Tibial artery (tissue), 4 donors: Measurements from ENCODE around the gene GRAMD4.
A peak's percentile ranks its signal among the peaks of the same experiment; 100 is the strongest.

Source experiments
- DNase-seq, 2 donors: peaks; one replicate each; pipeline ENCODE4 v3.0.0-alpha.2; 2019
- H3K27ac ChIP-seq, 2 donors: fragments of 200-600 bp; sonication (generic) in 1 of 2; 1 replicate in 1 of 2; 2 replicates in 1 of 2; pipeline ENCODE4 v1.5.1; 2018 to 2019; ENCODE audit warnings: mild to moderate bottlenecking in 1 of 2
- H3K27me3 ChIP-seq, 2 donors: fragments of 200-600 bp; sonication (generic) in 1 of 2; one replicate each; pipeline versions ENCODE4 v1.5.1 to v1.6.0; 2016 to 2019
- H3K36me3 ChIP-seq, 3 donors: fragments of 200-600 bp; sonication (generic) in 2 of 3; one replicate each; pipeline ENCODE4 v1.5.1; 2016 to 2019; ENCODE audit warnings: mild to moderate bottlenecking in 2 of 3
- H3K4me1 ChIP-seq, 4 donors: fragments of 200-600 bp; sonication (generic) in 2 of 4; 1 replicate in 3 of 4; 2 replicates in 1 of 4; pipeline ENCODE4 v1.5.1; 2016 to 2019
- H3K4me3 ChIP-seq, 2 donors: fragments of 200-600 bp; sonication (generic) in 1 of 2; 1 replicate in 1 of 2; 2 replicates in 1 of 2; pipeline ENCODE4 v1.5.1; 2018 to 2019; ENCODE audit warnings: mild to moderate bottlenecking in 2 of 2
- H3K9me3 ChIP-seq, 3 donors: fragments of 200-600 bp; sonication (generic) in 1 of 3; one replicate each; pipeline ENCODE4 v1.5.1; 2016 to 2019
- CTCF ChIP-seq, 2 experiments: fragments of 200-600 bp in 1 of 2; fragments of 450-650 bp in 1 of 2; IDR thresholded peaks; one replicate each; pipeline ENCODE4 v1.5.1; 2017 to 2019; ENCODE audit warnings: antibody characterized with exemption in 2 of 2, mild to moderate bottlenecking in 1 of 2, moderate library complexity in 1 of 2
- intact Hi-C: fragments of 100-400 bp; cut with DNase I; formaldehyde crosslinking; loops from one replicate; pipeline ENCODE4 v1.15.0; 2023; ENCODE audit warnings: low total_unique reads

GRAMD4 gene

DNA sequence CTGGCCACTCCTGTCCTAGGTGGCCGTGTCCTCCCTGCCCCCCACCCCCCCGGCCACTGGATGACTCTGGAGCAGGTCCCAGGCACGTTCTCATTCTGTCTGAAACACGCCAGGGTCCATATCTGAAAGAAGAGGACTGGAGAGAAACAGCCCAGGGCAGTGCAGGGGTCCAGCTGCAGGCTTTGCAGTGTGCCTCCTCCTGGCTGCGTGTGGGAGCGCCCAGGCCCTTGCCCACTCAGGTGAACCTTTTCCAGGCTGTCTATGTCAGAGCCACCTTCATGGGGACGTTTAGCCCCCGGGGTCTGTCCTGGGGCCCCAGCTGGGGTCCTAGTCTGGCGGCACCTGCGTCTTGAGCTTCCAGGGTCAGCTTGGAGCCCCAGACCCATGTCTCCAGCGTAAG, 15.6 kb downstream of the GRAMD4 start:
- H3K9me3 ChIP-seq = no peaks in the 10 kb centered on the region
- H3K4me3 ChIP-seq = no peak overlapping the region
- no peak overlapping the region for H3K27ac ChIP-seq
- H3K27me3 ChIP-seq = no peaks in the 10 kb centered on the region
- H3K4me1 ChIP-seq = peaks cover 0 to 2% (median 0%) of the 10 kb centered on the region in 4 donors
- DNase-seq = no peak
- intact Hi-C loops = no loop called here
- H3K36me3 ChIP-seq = peaks cover 0 to 6% (median 0%) of the 10 kb centered on the region in 3 donors
- no peak for TF ChIP-seq CTCF (IDR thresholded peaks at IDR 0.05)

GRCh38 chr22:46636221-46637002, 16.2 kb downstream of the GRAMD4 start:
- peaks cover 0 to 5% (median 0%) of the 10 kb centered on the region in 3 donors for H3K36me3 ChIP-seq

GRCh38 chr22:46637711-46638600, 17.8 kb downstream of the GRAMD4 start:
- Histone ChIP-seq H3K27ac (no peak overlapping the region), H3K4me3 (no peak overlapping the region), H3K27me3 (no peaks in the 10 kb centered on the region), H3K4me1 (peaks cover 0 to 2% (median 0%) of the 10 kb centered on the region in 4 donors), H3K9me3 (no peaks in the 10 kb centered on the region), H3K36me3 (peaks cover 0 to 5% (median 0%) of the 10 kb centered on the region in 3 donors)
- DNase-seq = no peak
- intact Hi-C loops = no loop called here
- TF ChIP-seq CTCF (IDR thresholded peaks at IDR 0.05) = no peak

More at GRCh38 chr22:46636221-46637002, 16.2 kb downstream of the GRAMD4 start:
- H3K9me3 ChIP-seq = no peaks in the 10 kb centered on the region
- no peak overlapping the region for H3K27ac ChIP-seq
- H3K27me3 ChIP-seq = no peaks in the 10 kb centered on the region
- DNase-seq = no peak
- H3K4me3 ChIP-seq = no peak overlapping the region
- intact Hi-C loops = no loop called here
- no peak for TF ChIP-seq CTCF (IDR thresholded peaks at IDR 0.05)
- peaks cover 0 to 2% (median 0%) of the 10 kb centered on the region in 4 donors for H3K4me1 ChIP-seq

- intact Hi-C loops = no loop called here
- TF ChIP-seq CTCF (IDR thresholded peaks at IDR 0.05) = no peak
- Histone ChIP-seq H3K4me3 (no peak overlapping the region), H3K9me3 (no peaks in the 10 kb centered on the region), H3K27me3 (no peaks in the 10 kb centered on the region), H3K36me3 (peaks cover 0 to 5% (median 0%) of the 10 kb centered on the region in 3 donors), H3K4me1 (peaks cover 0 to 2% (median 0%) of the 10 kb centered on the region in 4 donors), H3K27ac (no peak overlapping the region)
- DNase-seq = peak in 1 of 2 donors; percentile 32
Measured at GRCh38 chr22:46638601-46639431, 18.6 kb downstream of the GRAMD4 start.

DNA sequence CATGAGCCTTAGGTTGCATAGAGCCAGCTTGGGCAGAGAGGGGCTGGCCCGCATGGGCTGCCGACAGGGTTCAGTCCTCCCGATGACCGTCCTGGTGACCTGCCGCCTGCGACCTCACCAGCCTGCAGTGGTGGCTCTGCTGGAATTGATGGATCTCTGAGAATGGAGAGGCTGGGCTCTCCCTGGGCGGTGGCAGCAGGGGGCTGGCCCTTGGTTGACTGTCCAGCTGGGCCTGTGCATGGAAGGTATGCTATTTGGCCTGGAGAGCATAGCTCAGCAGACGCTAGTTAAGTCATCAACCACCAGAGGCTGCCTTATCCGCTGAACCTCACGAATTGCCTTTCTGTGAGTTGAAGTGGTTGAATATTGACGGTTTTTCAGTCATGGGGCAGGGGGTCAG, 19.7 kb downstream of the GRAMD4 start:
- no peak overlapping the region for H3K27ac ChIP-seq
- TF ChIP-seq CTCF (IDR thresholded peaks at IDR 0.05) = no peak
- peaks cover 0 to 2% (median 0%) of the 10 kb centered on the region in 4 donors for H3K4me1 ChIP-seq
- intact Hi-C loops = no loop called here
- no peaks in the 10 kb centered on the region for H3K27me3 ChIP-seq
- no peak for DNase-seq
- no peaks in the 10 kb centered on the region for H3K9me3 ChIP-seq
- H3K36me3 ChIP-seq = peaks cover 0 to 5% (median 0%) of the 10 kb centered on the region in 3 donors
- no peak overlapping the region for H3K4me3 ChIP-seq
